Measurements from ENCODE around the gene CNOT3. TPM values are rescaled to one million over a fixed set of nuclear protein-coding genes. Genes with fewer than 3 reads are reported as not detected.
A peak's percentile ranks its signal among the peaks of the same experiment; 100 is the strongest.

The CNOT3 gene
- total RNA-seq, 1 experiment from 2014 or later = 76.7 TPM

- no peak for ATAC-seq
- ChIA-PET POLR2A (interaction anchor here (1.3 to 7.0 kb wide), 2 partner anchors 13 to 14 kb away, joined by 3 to 126 read pairs; partner anchors contain the start of gene RPS9), CTCF (no interaction called here), RAD21 (ENCODE audit: low non-redundant PET in 1 of 2, low total read pairs in 2 of 2, uncharacterized antibody in 2 of 2, unreplicated experiment in 2 of 2) (no interaction called here)
- intact Hi-C loops (cut with micrococcal nuclease) = no loop called here
- no peak overlapping the region for H3K4me2 ChIP-seq (ENCODE audit: low read length)
- no peak overlapping the region for H2AFZ ChIP-seq (ENCODE audit: low read depth, low read length, poor library complexity, severe bottlenecking)
- no peak for DNase-seq (ENCODE audit: low read depth, low spot score)
- no peaks in the 10 kb centered on the region for H3K9me2 ChIP-seq (ENCODE audit: insufficient read depth)
- peaks cover 3 to 16% of the 10 kb centered on the region in 2 experiments for H3K36me3 ChIP-seq (ENCODE audit: control insufficient read depth in 1 of 2, insufficient read depth in 2 of 2, low read length in 2 of 2)
- H3K27me3 ChIP-seq (ENCODE audit: insufficient read depth, low read length) = no peaks in the 10 kb centered on the region
- H3K4me3 ChIP-seq (replicated peaks in 1 of 2; ENCODE audit: low read depth in 1 of 2, low read length in 2 of 2) = no peak overlapping the region
- no TSS peak for BruUV-seq (replicated peaks)
- peaks cover 24% of the 10 kb centered on the region for H3K79me2 ChIP-seq (ENCODE audit: insufficient read depth, low read length)
- no peak overlapping the region for H3K9ac ChIP-seq (ENCODE audit: low read length)
- TF ChIP-seq EZH2phosphoT487 (IDR thresholded peaks at IDR 0.05; ENCODE audit: borderline replicate concordance) (no peak), RAD21 (IDR thresholded peaks at IDR 0.05; ENCODE audit: low read depth) (no peak), TCF7L2 (IDR thresholded peaks at IDR 0.05; ENCODE audit: borderline replicate concordance, extremely low read depth, insufficient read depth, insufficient read length) (no peak), JUND (IDR thresholded peaks at IDR 0.05) (no peak), REST (IDR thresholded peaks at IDR 0.05; ENCODE audit: low read depth) (no peak), CEBPB (IDR thresholded peaks at IDR 0.05; ENCODE audit: low read depth) (no peak), FOSL1 (IDR thresholded peaks at IDR 0.05; ENCODE audit: low read depth) (no peak), CTCF (IDR thresholded peaks at IDR 0.05 in 2 of 3, conservative IDR thresholded peaks at IDR 0.05 in 1 of 3; ENCODE audit: borderline replicate concordance in 1 of 3, insufficient read depth in 1 of 3, low read depth in 2 of 3, low read length in 2 of 3) (no peak), ATF3 (IDR thresholded peaks at IDR 0.05) (no peak), EGR1 (IDR thresholded peaks at IDR 0.05; ENCODE audit: low read depth) (no peak), POLR2AphosphoS5 (IDR thresholded peaks at IDR 0.05; ENCODE audit: low read depth, low read length) (no peak), ZBTB33 (IDR thresholded peaks at IDR 0.05; ENCODE audit: extremely low read depth, insufficient replicate concordance, low read length) (no peak), POLR2A (IDR thresholded peaks at IDR 0.05; ENCODE audit: borderline replicate concordance, extremely low read depth, insufficient read depth, insufficient read length) (no peak), ZNF274 (IDR thresholded peaks at IDR 0.05; ENCODE audit: low read depth, low read length) (no peak), SRF (IDR thresholded peaks at IDR 0.05; ENCODE audit: low read depth) (no peak), CBX3 (IDR thresholded peaks at IDR 0.05; ENCODE audit: low read depth) (no peak), ZFX (IDR thresholded peaks at IDR 0.05) (no peak), EZH2 (IDR thresholded peaks at IDR 0.05) (no peak), YY1 (IDR thresholded peaks at IDR 0.05; ENCODE audit: extremely low read depth, insufficient replicate concordance, low read depth, low read length) (no peak), ELF1 (IDR thresholded peaks at IDR 0.05; ENCODE audit: borderline replicate concordance, low read depth) (no peak)
- peaks cover 6 to 15% of the 10 kb centered on the region in 2 experiments for H3K4me1 ChIP-seq (ENCODE audit: control insufficient read depth in 1 of 2, insufficient read depth in 2 of 2, low read length in 2 of 2)
- H3K9me3 ChIP-seq (ENCODE audit: control insufficient read depth in 1 of 2, insufficient read depth in 1 of 2, low read depth in 1 of 2, low read length in 2 of 2) = no peaks in the 10 kb centered on the region
- no peaks in the 10 kb centered on the region for H4K20me1 ChIP-seq (ENCODE audit: insufficient read depth)
- H3K27ac ChIP-seq (ENCODE audit: low read depth, low read length) = peak overlapping the region; percentile 10; the same call in 1 of the 2 replicates
Measured at GRCh38 chr19:54186934-54187381, 49.4 kb downstream of the CNOT3 start.
